PC-9 (cell line): Measurements from ENCODE around the gene DEFB129.

ENCODE experiments used
- CTCF ChIP-seq: fragments of 200-600 bp; sonication (generic); conservative IDR thresholded peaks from 2 replicates; pipeline ENCODE4 v1.6.1; 2017; ENCODE audit warnings: mixed run types, antibody characterized with exemption, mild to moderate bottlenecking, moderate library complexity
- EZH2 ChIP-seq: fragments of 200-600 bp; sonication (generic); IDR thresholded peaks from 2 replicates; pipeline ENCODE4 v1.8.0; 2017; ENCODE audit warnings: antibody characterized with exemption, low read depth

- TF ChIP-seq CTCF, result no peak
- TF ChIP-seq EZH2, result no peak
Observed at GRCh38 chr20:217266-217665, 9.8 kb upstream of the DEFB129 start.
